ENCODE results near the gene PREB.

- TF ChIP-seq KLF12 (CRISPR knock-in tag; IDR thresholded peaks at IDR 0.05; ENCODE audit: borderline replicate concordance) (no peak), ZNF20 (CRISPR knock-in tag; IDR thresholded peaks at IDR 0.05) (no peak), FOXK1 (CRISPR knock-in tag; IDR thresholded peaks at IDR 0.05; ENCODE audit: borderline replicate concordance, low read depth) (no peak), PCBP1 (IDR thresholded peaks at IDR 0.05; ENCODE audit: borderline replicate concordance, low read depth, low read length) (0 out of 2 replicates have a peak, but pooled peaks have one; percentile 38), POLR2A (IDR thresholded peaks at IDR 0.05; ENCODE audit: insufficient read depth in 1 of 2, low read depth in 2 of 2, low read length in 2 of 2) (peak; percentile 27 to 90), RAD21 (CRISPR knock-in tag; IDR thresholded peaks at IDR 0.05) (0 out of 2 replicates have a peak, but pooled peaks have one; percentile 45), WIZ (CRISPR knock-in tag; IDR thresholded peaks at IDR 0.05) (peak; percentile 83), SMARCE1 (IDR thresholded peaks at IDR 0.05; ENCODE audit: borderline replicate concordance) (no peak), ZNF414 (CRISPR knock-in tag; IDR thresholded peaks at IDR 0.05) (no peak), CBFB (CRISPR knock-in tag; IDR thresholded peaks at IDR 0.05) (0 out of 2 replicates have a peak, but pooled peaks have one; percentile 19), ZNF609 (CRISPR knock-in tag; IDR thresholded peaks at IDR 0.05; ENCODE audit: borderline replicate concordance) (peak; percentile 59), ZNF766 (CRISPR knock-in tag; IDR thresholded peaks at IDR 0.05; ENCODE audit: borderline replicate concordance) (no peak; the same call in 1 of the 2 replicates)
Measured at GRCh38 chr2:27123302-27124150, 10.9 kb downstream of the PREB start, which contains the start of gene ABHD1.

Data from HepG2 (cell line).